GM23338 (cell line): Measurements from ENCODE around the gene SPINK13. TPM values are rescaled to one million over a fixed set of nuclear protein-coding genes. Genes with fewer than 3 reads are reported as not detected.

ENCODE experiments used
- ATAC-seq: fragments of 200-7000 bp; cut with Tn5 transposase; 3 replicates; pipeline ENCODE4 v1.9.1; 2020
- DNase-seq: peaks from one replicate; pipeline ENCODE4 v3.0.0-alpha.2; 2015; ENCODE audit warnings: low spot score
- H2AFZ ChIP-seq: fragments of 200-600 bp; sonication (generic); 2 replicates; pipeline ENCODE4 v1.8.0; 2016; ENCODE audit warnings: antibody characterized with exemption, mild to moderate bottlenecking, moderate library complexity
- H3F3A ChIP-seq: fragments of 200-600 bp; sonication (generic); replicated peaks from 2 replicates; pipeline ENCODE4 v1.8.0; 2017; ENCODE audit warnings: antibody characterized with exemption, mixed run types, low read depth
- H3K27ac ChIP-seq: fragments of 200-600 bp; sonication (generic); 2 replicates; pipeline ENCODE4 v1.6.1; 2016; ENCODE audit warnings: low read depth
- H3K27me3 ChIP-seq: fragments of 200-600 bp; sonication (generic); 2 replicates; pipeline ENCODE4 v1.8.0; 2016; ENCODE audit warnings: mild to moderate bottlenecking, mixed run types, moderate library complexity; ENCODE audit not compliant: insufficient read depth
- H3K36me3 ChIP-seq: fragments of 200-600 bp; sonication (generic); 2 replicates; pipeline ENCODE4 v1.8.0; 2016; ENCODE audit warnings: mild to moderate bottlenecking; ENCODE audit not compliant: insufficient read depth
- H3K4me1 ChIP-seq: fragments of 200-600 bp; sonication (generic); 2 replicates; pipeline ENCODE4 v1.8.0; 2016; ENCODE audit warnings: mild to moderate bottlenecking, moderate library complexity; ENCODE audit not compliant: insufficient read depth
- H3K4me2 ChIP-seq: fragments of 200-600 bp; sonication (generic); 2 replicates; pipeline ENCODE4 v1.7.1; 2017; ENCODE audit warnings: mixed run types
- H3K4me3 ChIP-seq: fragments of 200-600 bp; sonication (generic); 2 replicates; pipeline ENCODE4 v1.6.1; 2016; ENCODE audit warnings: mixed run types
- H3K79me2 ChIP-seq: fragments of 200-600 bp; sonication (generic); replicated peaks from 2 replicates; pipeline ENCODE4 v1.8.0; 2017; ENCODE audit warnings: mild to moderate bottlenecking; ENCODE audit not compliant: insufficient read depth
- H3K9me2 ChIP-seq: fragments of 200-600 bp; sonication (generic); 2 replicates; pipeline ENCODE4 v1.8.0; 2017; ENCODE audit not compliant: insufficient read depth
- H4K20me1 ChIP-seq: fragments of 200-600 bp; sonication (generic); replicated peaks from 2 replicates; pipeline ENCODE4 v1.8.0; 2017; ENCODE audit warnings: mild to moderate bottlenecking; ENCODE audit not compliant: insufficient read depth
- H3K27ac Mint-ChIP-seq: 2 replicates; pipeline ENCODE4 v1.8.0; 2020; ENCODE audit warnings: inconsistent platforms, mild to moderate bottlenecking, moderate library complexity, mixed read lengths
- H3K27me3 Mint-ChIP-seq: 3 replicates; pipeline ENCODE4 v1.8.0; 2022; ENCODE audit warnings: low read depth, mild to moderate bottlenecking, moderate library complexity, mixed read lengths, inconsistent platforms; ENCODE audit not compliant: insufficient read depth, poor library complexity
- H3K36me3 Mint-ChIP-seq: 3 replicates; pipeline ENCODE4 v1.8.0; 2021; ENCODE audit warnings: low read depth, mild to moderate bottlenecking, inconsistent platforms, moderate library complexity, mixed read lengths
- H3K4me1 Mint-ChIP-seq: 3 replicates; pipeline ENCODE4 v1.8.0; 2020; ENCODE audit warnings: mild to moderate bottlenecking, inconsistent platforms, mixed read lengths
- H3K4me3 Mint-ChIP-seq: 3 replicates; pipeline ENCODE4 v1.8.0; 2021; ENCODE audit warnings: moderate library complexity, mild to moderate bottlenecking, inconsistent platforms, mixed read lengths
- H3K9me3 Mint-ChIP-seq: 3 replicates; pipeline ENCODE4 v1.8.0; 2020; ENCODE audit warnings: moderate library complexity, mild to moderate bottlenecking, inconsistent platforms, mixed read lengths
- CREB1 ChIP-seq: fragments of 250-450 bp; sonication (Bioruptor Pico); IDR thresholded peaks from 2 replicates; pipeline ENCODE4 v1.5.0; 2020; ENCODE audit warnings: low read depth, mild to moderate bottlenecking, moderate library complexity
- EZH2 ChIP-seq: fragments of 200-600 bp; sonication (generic); IDR thresholded peaks from one replicate; pipeline ENCODE4 v1.8.0; 2017; ENCODE audit warnings: antibody characterized with exemption, mild to moderate bottlenecking, low read depth; ENCODE audit not compliant: unreplicated experiment
- EZH2phosphoT487 ChIP-seq: fragments of 200-600 bp; sonication (generic); IDR thresholded peaks from one replicate; pipeline ENCODE4 v1.8.1; 2018; ENCODE audit warnings: antibody characterized with exemption; ENCODE audit not compliant: unreplicated experiment
- JUNB ChIP-seq: IDR thresholded peaks from one replicate; pipeline ENCODE4 v1.6.1; 2016; ENCODE audit warnings: antibody characterized with exemption; ENCODE audit not compliant: unreplicated experiment
- NANOG ChIP-seq: IDR thresholded peaks from 2 replicates; pipeline ENCODE4 v1.6.1; 2016; ENCODE audit warnings: antibody characterized with exemption, borderline replicate concordance
- STAT1 ChIP-seq: IDR thresholded peaks from one replicate; pipeline ENCODE4 v1.6.1; 2016; ENCODE audit warnings: antibody characterized with exemption; ENCODE audit not compliant: unreplicated experiment
- ZNF114 ChIP-seq: fragments of 250-450 bp; sonication (Bioruptor Pico); IDR thresholded peaks from 2 replicates; pipeline ENCODE4 v1.5.0; 2020; ENCODE audit warnings: mild to moderate bottlenecking, moderate library complexity
- ZNF331 ChIP-seq: fragments of 250-450 bp; sonication (Bioruptor Pico); IDR thresholded peaks from 2 replicates; pipeline ENCODE4 v1.5.0; 2020; ENCODE audit warnings: low read depth, mild to moderate bottlenecking, moderate library complexity
- polyA plus RNA-seq: library from polyadenylated mRNA; unstranded; fragments of >200 nt; fragmentation: Nextera tagmentation; extraction: Ambion mirVana; gene quantifications from 2 replicates; pipeline ENCODE4 v1.2.1, GENCODE V29; 2016
- total RNA-seq: library from RNA; depleted of rRNA; stranded (reverse); fragments of >200 nt; shearing (Covaris generic); gene quantifications from 2 replicates; pipeline ENCODE4 v1.2.3, GENCODE V29; 2014
- TF ChIP-seq, protein P1 (sequence below): IDR thresholded peaks from one replicate; pipeline ENCODE4 v1.6.1; 2018; ENCODE audit warnings: antibody characterized with exemption; ENCODE audit not compliant: unreplicated experiment
- TF ChIP-seq, protein P2 (sequence below): IDR thresholded peaks from 2 replicates; pipeline ENCODE4 v1.6.1; 2016; ENCODE audit warnings: antibody characterized with exemption
- TF ChIP-seq, protein P3 (sequence below): fragments of 250-450 bp; sonication (Bioruptor Pico); IDR thresholded peaks from 2 replicates; pipeline ENCODE4 v1.5.0; 2020; ENCODE audit warnings: mild to moderate bottlenecking, moderate library complexity
- TF ChIP-seq, protein P4 (sequence below), 2 experiments: fragments of 200-600 bp in 1 of 2; sonication (generic) in 1 of 2; conservative IDR thresholded peaks; 2 replicates each; pipeline versions ENCODE4 v1.5.1 to v1.6.1; 2016 to 2017; ENCODE audit warnings: antibody characterized with exemption in 2 of 2, low read depth in 2 of 2, mild to moderate bottlenecking in 2 of 2, moderate library complexity in 1 of 2

The SPINK13 gene
- total and polyA plus RNA-seq, 2 experiments from 2014 or later = not detected

DNA sequence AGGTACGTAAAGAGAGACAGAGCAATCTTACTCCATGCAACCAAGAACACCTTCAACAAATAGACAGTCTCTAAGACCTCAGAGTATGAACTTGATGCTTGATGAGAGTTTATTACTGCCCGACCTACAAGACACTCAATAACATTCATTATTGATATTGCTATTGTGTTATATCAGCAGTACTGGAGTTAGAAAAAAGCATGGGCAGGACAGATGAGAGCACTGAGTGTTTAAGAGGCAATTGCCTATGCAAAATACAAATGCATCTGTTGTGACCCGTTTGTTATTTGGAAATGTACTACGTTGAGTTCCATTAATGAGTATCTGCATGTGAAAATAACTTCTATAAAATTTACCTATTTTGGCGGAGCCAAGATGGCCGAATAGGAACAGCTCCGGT is 38.4 kb upstream of the SPINK13 start:
- no peak for TF ChIP-seq STAT1
- TF ChIP-seq EZH2 = no peak
- TF ChIP-seq EZH2phosphoT487 = no peak
- TF ChIP-seq JUNB = no peak
- no peak for TF ChIP-seq ZNF331
- TF ChIP-seq, protein P1, sequence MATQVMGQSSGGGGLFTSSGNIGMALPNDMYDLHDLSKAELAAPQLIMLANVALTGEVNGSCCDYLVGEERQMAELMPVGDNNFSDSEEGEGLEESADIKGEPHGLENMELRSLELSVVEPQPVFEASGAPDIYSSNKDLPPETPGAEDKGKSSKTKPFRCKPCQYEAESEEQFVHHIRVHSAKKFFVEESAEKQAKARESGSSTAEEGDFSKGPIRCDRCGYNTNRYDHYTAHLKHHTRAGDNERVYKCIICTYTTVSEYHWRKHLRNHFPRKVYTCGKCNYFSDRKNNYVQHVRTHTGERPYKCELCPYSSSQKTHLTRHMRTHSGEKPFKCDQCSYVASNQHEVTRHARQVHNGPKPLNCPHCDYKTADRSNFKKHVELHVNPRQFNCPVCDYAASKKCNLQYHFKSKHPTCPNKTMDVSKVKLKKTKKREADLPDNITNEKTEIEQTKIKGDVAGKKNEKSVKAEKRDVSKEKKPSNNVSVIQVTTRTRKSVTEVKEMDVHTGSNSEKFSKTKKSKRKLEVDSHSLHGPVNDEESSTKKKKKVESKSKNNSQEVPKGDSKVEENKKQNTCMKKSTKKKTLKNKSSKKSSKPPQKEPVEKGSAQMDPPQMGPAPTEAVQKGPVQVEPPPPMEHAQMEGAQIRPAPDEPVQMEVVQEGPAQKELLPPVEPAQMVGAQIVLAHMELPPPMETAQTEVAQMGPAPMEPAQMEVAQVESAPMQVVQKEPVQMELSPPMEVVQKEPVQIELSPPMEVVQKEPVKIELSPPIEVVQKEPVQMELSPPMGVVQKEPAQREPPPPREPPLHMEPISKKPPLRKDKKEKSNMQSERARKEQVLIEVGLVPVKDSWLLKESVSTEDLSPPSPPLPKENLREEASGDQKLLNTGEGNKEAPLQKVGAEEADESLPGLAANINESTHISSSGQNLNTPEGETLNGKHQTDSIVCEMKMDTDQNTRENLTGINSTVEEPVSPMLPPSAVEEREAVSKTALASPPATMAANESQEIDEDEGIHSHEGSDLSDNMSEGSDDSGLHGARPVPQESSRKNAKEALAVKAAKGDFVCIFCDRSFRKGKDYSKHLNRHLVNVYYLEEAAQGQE = no peak
- TF ChIP-seq ZNF114 (CRISPR knock-in tag) = no peak
- no peak for TF ChIP-seq NANOG
- TF ChIP-seq, protein P2, sequence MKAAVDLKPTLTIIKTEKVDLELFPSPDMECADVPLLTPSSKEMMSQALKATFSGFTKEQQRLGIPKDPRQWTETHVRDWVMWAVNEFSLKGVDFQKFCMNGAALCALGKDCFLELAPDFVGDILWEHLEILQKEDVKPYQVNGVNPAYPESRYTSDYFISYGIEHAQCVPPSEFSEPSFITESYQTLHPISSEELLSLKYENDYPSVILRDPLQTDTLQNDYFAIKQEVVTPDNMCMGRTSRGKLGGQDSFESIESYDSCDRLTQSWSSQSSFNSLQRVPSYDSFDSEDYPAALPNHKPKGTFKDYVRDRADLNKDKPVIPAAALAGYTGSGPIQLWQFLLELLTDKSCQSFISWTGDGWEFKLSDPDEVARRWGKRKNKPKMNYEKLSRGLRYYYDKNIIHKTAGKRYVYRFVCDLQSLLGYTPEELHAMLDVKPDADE = no peak
- TF ChIP-seq, protein P3, sequence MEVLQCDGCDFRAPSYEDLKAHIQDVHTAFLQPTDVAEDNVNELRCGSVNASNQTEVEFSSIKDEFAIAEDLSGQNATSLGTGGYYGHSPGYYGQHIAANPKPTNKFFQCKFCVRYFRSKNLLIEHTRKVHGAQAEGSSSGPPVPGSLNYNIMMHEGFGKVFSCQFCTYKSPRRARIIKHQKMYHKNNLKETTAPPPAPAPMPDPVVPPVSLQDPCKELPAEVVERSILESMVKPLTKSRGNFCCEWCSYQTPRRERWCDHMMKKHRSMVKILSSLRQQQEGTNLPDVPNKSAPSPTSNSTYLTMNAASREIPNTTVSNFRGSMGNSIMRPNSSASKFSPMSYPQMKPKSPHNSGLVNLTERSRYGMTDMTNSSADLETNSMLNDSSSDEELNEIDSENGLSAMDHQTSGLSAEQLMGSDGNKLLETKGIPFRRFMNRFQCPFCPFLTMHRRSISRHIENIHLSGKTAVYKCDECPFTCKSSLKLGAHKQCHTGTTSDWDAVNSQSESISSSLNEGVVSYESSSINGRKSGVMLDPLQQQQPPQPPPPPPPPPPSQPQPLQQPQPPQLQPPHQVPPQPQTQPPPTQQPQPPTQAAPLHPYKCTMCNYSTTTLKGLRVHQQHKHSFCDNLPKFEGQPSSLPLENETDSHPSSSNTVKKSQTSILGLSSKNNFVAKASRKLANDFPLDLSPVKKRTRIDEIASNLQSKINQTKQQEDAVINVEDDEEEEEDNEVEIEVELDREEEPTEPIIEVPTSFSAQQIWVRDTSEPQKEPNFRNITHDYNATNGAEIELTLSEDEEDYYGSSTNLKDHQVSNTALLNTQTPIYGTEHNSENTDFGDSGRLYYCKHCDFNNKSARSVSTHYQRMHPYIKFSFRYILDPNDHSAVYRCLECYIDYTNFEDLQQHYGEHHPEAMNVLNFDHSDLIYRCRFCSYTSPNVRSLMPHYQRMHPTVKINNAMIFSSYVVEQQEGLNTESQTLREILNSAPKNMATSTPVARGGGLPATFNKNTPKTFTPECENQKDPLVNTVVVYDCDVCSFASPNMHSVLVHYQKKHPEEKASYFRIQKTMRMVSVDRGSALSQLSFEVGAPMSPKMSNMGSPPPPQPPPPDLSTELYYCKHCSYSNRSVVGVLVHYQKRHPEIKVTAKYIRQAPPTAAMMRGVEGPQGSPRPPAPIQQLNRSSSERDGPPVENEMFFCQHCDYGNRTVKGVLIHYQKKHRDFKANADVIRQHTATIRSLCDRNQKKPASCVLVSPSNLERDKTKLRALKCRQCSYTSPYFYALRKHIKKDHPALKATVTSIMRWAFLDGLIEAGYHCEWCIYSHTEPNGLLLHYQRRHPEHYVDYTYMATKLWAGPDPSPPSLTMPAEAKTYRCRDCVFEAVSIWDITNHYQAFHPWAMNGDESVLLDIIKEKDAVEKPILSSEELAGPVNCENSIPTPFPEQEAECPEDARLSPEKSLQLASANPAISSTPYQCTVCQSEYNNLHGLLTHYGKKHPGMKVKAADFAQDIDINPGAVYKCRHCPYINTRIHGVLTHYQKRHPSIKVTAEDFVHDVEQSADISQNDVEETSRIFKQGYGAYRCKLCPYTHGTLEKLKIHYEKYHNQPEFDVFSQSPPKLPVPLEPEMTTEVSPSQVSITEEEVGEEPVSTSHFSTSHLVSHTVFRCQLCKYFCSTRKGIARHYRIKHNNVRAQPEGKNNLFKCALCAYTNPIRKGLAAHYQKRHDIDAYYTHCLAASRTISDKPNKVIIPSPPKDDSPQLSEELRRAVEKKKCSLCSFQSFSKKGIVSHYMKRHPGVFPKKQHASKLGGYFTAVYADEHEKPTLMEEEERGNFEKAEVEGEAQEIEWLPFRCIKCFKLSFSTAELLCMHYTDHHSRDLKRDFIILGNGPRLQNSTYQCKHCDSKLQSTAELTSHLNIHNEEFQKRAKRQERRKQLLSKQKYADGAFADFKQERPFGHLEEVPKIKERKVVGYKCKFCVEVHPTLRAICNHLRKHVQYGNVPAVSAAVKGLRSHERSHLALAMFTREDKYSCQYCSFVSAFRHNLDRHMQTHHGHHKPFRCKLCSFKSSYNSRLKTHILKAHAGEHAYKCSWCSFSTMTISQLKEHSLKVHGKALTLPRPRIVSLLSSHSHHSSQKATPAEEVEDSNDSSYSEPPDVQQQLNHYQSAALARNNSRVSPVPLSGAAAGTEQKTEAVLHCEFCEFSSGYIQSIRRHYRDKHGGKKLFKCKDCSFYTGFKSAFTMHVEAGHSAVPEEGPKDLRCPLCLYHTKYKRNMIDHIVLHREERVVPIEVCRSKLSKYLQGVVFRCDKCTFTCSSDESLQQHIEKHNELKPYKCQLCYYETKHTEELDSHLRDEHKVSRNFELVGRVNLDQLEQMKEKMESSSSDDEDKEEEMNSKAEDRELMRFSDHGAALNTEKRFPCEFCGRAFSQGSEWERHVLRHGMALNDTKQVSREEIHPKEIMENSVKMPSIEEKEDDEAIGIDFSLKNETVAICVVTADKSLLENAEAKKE (CRISPR knock-in tag) = no peak
- TF ChIP-seq, protein P4, sequence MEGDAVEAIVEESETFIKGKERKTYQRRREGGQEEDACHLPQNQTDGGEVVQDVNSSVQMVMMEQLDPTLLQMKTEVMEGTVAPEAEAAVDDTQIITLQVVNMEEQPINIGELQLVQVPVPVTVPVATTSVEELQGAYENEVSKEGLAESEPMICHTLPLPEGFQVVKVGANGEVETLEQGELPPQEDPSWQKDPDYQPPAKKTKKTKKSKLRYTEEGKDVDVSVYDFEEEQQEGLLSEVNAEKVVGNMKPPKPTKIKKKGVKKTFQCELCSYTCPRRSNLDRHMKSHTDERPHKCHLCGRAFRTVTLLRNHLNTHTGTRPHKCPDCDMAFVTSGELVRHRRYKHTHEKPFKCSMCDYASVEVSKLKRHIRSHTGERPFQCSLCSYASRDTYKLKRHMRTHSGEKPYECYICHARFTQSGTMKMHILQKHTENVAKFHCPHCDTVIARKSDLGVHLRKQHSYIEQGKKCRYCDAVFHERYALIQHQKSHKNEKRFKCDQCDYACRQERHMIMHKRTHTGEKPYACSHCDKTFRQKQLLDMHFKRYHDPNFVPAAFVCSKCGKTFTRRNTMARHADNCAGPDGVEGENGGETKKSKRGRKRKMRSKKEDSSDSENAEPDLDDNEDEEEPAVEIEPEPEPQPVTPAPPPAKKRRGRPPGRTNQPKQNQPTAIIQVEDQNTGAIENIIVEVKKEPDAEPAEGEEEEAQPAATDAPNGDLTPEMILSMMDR (conservative IDR thresholded peaks at IDR 0.05; ENCODE audit: low read depth in 2 of 2) = no peak
- no peak for TF ChIP-seq CREB1 (CRISPR knock-in tag)
- Mint-ChIP-seq H3K27me3 (no peaks in the 10 kb centered on the region), H3K9me3 (peaks cover 5% of the 10 kb centered on the region; the same call in 2 of the 3 replicates), H3K4me1 (peaks cover 15% of the 10 kb centered on the region), H3K27ac (peak overlapping the region; percentile 90), H3K36me3 (peaks cover 7% of the 10 kb centered on the region; the same call in 2 of the 3 replicates), H3K4me3 (peak overlapping the region; percentile 43; the same call in 1 of the 3 replicates)
- ATAC-seq (no peak), DNase-seq (no peak)
- H3K79me2 ChIP-seq = no peaks in the 10 kb centered on the region
- peaks cover 7% of the 10 kb centered on the region; the same call in 1 of the 2 replicates for H3K4me1 ChIP-seq
- peak overlapping the region; percentile 42 for H3K4me3 ChIP-seq
- no peaks in the 10 kb centered on the region for H4K20me1 ChIP-seq
- H3F3A ChIP-seq = no peaks in the 10 kb centered on the region
- no peaks in the 10 kb centered on the region; the same call in 1 of the 2 replicates for H3K9me2 ChIP-seq
- no peaks in the 10 kb centered on the region for H3K36me3 ChIP-seq
- no peak overlapping the region for H3K27ac ChIP-seq
- no peaks in the 10 kb centered on the region for H3K27me3 ChIP-seq
- H2AFZ ChIP-seq = peak overlapping the region; percentile 72
- H3K4me2 ChIP-seq = peak overlapping the region; percentile 65
